ENCODE data around the gene SLC12A2.

SLC12A2 gene

DNA sequence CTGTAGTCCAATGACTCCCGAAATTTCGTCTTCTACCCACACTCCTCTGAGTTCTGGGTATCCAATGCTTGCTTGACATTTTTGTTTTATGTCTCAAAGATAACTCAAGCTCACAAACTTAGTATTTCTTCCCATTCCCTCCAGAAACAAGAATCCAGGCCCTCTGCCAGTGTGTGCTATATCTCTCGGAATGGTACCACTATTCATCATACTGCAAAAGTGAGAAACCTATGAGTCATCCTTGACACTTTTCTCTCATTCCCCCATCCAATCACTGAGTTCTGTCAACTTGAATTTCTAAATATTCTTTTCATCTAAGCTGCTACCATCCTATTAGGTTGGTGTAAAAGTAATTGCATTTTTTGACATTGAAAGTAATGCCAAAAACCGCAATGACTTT, 9.8 kb downstream of the SLC12A2 start:
- H3K79me2 ChIP-seq (ENCODE audit: low read length): peaks cover 64% of the 10 kb centered on the region
- H2AFZ ChIP-seq (ENCODE audit: low read depth, low read length): no peak overlapping the region

DNA sequence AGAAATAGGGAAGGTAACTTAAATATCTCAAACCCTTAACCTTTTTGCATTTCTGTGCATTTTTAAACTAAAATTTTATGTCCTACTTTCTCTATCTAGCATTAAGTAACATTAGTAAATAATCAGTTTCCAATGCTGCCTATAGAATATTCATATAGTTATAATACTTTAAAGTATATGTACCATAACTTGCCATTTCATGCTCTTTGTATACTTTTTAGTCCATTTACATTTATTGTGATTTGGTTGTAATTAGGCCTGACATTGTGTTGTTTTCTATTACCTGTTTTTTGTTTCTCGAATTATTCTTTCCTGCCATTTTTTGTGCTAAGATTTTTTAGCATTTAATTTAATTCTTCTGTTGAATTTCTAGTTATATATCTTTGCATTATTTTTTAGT, 13.7 kb downstream of the SLC12A2 start:
- Histone ChIP-seq H3K4me3 (ENCODE audit: low read length) (no peak overlapping the region), H3K27ac (ENCODE audit: low read length) (no peak overlapping the region), H3K36me3 (replicated peaks; ENCODE audit: low read depth, low read length) (peaks cover 25% of the 10 kb centered on the region), H3K9ac (ENCODE audit: low read length) (no peak overlapping the region), H3K4me1 (ENCODE audit: low read length) (no peaks in the 10 kb centered on the region), H4K20me1 (ENCODE audit: insufficient read depth, low read length) (no peaks in the 10 kb centered on the region), H3K27me3 (ENCODE audit: low read depth, low read length) (no peaks in the 10 kb centered on the region), H3K79me2 (ENCODE audit: low read length) (peaks cover 60% of the 10 kb centered on the region), H3K4me2 (ENCODE audit: low read length) (no peak overlapping the region), H2AFZ (ENCODE audit: low read depth, low read length) (no peak overlapping the region), H3K9me3 (ENCODE audit: insufficient read depth, low read length) (peaks cover 6% of the 10 kb centered on the region)
- TF ChIP-seq, protein P1, sequence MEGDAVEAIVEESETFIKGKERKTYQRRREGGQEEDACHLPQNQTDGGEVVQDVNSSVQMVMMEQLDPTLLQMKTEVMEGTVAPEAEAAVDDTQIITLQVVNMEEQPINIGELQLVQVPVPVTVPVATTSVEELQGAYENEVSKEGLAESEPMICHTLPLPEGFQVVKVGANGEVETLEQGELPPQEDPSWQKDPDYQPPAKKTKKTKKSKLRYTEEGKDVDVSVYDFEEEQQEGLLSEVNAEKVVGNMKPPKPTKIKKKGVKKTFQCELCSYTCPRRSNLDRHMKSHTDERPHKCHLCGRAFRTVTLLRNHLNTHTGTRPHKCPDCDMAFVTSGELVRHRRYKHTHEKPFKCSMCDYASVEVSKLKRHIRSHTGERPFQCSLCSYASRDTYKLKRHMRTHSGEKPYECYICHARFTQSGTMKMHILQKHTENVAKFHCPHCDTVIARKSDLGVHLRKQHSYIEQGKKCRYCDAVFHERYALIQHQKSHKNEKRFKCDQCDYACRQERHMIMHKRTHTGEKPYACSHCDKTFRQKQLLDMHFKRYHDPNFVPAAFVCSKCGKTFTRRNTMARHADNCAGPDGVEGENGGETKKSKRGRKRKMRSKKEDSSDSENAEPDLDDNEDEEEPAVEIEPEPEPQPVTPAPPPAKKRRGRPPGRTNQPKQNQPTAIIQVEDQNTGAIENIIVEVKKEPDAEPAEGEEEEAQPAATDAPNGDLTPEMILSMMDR (IDR thresholded peaks at IDR 0.05; ENCODE audit: low read depth, low read length): no peak
- no peak for TF ChIP-seq EZH2phosphoT487 (IDR thresholded peaks at IDR 0.05; ENCODE audit: low read depth)

More for the DNA sequence above, 9.8 kb downstream of the SLC12A2 start:
- TF ChIP-seq, protein P1 (IDR thresholded peaks at IDR 0.05; ENCODE audit: low read depth, low read length): no peak
- TF ChIP-seq EZH2phosphoT487 (IDR thresholded peaks at IDR 0.05; ENCODE audit: low read depth): no peak
- peaks cover 6% of the 10 kb centered on the region for H3K9me3 ChIP-seq (ENCODE audit: insufficient read depth, low read length)
- no peak overlapping the region for H3K4me3 ChIP-seq (ENCODE audit: low read length)
- no peaks in the 10 kb centered on the region for H4K20me1 ChIP-seq (ENCODE audit: insufficient read depth, low read length)
- H3K27ac ChIP-seq (ENCODE audit: low read length): no peak overlapping the region
- H3K9ac ChIP-seq (ENCODE audit: low read length): no peak overlapping the region
- no peak overlapping the region for H3K4me2 ChIP-seq (ENCODE audit: low read length)
- no peaks in the 10 kb centered on the region for H3K27me3 ChIP-seq (ENCODE audit: low read depth, low read length)
- H3K36me3 ChIP-seq (replicated peaks; ENCODE audit: low read depth, low read length): peaks cover 17% of the 10 kb centered on the region
- H3K4me1 ChIP-seq (ENCODE audit: low read length): no peaks in the 10 kb centered on the region

DNA sequence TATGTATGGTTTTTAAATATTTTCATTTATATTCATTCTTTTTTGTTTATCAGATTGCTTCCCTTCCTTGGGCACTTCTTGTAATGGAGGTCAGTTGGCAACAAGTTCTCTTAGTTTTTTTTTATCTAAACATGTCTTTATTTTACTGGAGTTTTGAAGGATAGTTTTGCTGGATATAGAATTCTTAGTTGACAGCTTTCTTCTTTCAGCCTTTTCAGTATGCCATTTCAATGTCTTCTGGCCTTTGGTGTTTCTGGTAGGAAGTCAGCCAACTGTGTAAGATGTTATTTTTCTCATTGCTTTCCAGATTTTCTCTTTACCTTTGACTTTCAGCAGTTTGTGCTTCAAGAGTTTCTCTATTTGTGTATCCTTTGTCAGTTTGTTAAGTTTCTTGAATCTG, 14.2 kb downstream of the SLC12A2 start:
- no peak overlapping the region for H3K4me3 ChIP-seq (ENCODE audit: low read length)
- H3K27ac ChIP-seq (ENCODE audit: low read length): no peak overlapping the region
- no peaks in the 10 kb centered on the region for H3K27me3 ChIP-seq (ENCODE audit: low read depth, low read length)
- no peak overlapping the region for H3K9ac ChIP-seq (ENCODE audit: low read length)
- H3K4me1 ChIP-seq (ENCODE audit: low read length): no peaks in the 10 kb centered on the region
- H3K36me3 ChIP-seq (replicated peaks; ENCODE audit: low read depth, low read length): peaks cover 25% of the 10 kb centered on the region
- no peaks in the 10 kb centered on the region for H4K20me1 ChIP-seq (ENCODE audit: insufficient read depth, low read length)
- H3K79me2 ChIP-seq (ENCODE audit: low read length): peaks cover 54% of the 10 kb centered on the region
- no peak overlapping the region for H2AFZ ChIP-seq (ENCODE audit: low read depth, low read length)
- TF ChIP-seq, protein P1 (IDR thresholded peaks at IDR 0.05; ENCODE audit: low read depth, low read length): no peak
- TF ChIP-seq EZH2phosphoT487 (IDR thresholded peaks at IDR 0.05; ENCODE audit: low read depth): no peak
- H3K4me2 ChIP-seq (ENCODE audit: low read length): no peak overlapping the region
- H3K9me3 ChIP-seq (ENCODE audit: insufficient read depth, low read length): peaks cover 6% of the 10 kb centered on the region

DNA sequence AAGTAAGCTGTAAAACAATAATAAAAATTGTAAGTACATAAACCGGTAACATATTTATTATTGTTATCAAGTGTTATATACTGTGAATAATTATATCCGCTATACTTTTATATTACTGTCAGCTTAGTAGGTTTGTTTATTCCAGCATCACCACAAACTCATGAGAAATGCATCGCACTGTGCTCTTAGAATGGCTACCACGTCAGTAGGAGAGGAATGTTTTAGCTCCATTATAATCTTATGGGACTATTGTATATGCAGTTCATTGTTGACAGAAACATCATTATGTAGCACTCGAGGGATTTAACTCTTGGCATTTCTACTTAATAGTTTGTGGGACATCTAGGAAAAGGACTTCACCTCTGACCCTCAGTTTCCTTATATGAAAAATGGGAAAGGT, 16.4 kb downstream of the SLC12A2 start:
- Histone ChIP-seq H3K36me3 (replicated peaks; ENCODE audit: low read depth, low read length) (peaks cover 25% of the 10 kb centered on the region), H3K27me3 (ENCODE audit: low read depth, low read length) (no peaks in the 10 kb centered on the region), H2AFZ (ENCODE audit: low read depth, low read length) (no peak overlapping the region), H3K4me3 (ENCODE audit: low read length) (no peak overlapping the region), H3K27ac (ENCODE audit: low read length) (no peak overlapping the region), H3K9ac (ENCODE audit: low read length) (no peak overlapping the region), H3K79me2 (ENCODE audit: low read length) (peaks cover 38% of the 10 kb centered on the region), H3K4me1 (ENCODE audit: low read length) (peaks cover 2% of the 10 kb centered on the region), H3K9me3 (ENCODE audit: insufficient read depth, low read length) (peaks cover 6% of the 10 kb centered on the region), H4K20me1 (ENCODE audit: insufficient read depth, low read length) (no peaks in the 10 kb centered on the region), H3K4me2 (ENCODE audit: low read length) (no peak overlapping the region)
- TF ChIP-seq EZH2phosphoT487 (IDR thresholded peaks at IDR 0.05; ENCODE audit: low read depth): no peak
- TF ChIP-seq, protein P1 (IDR thresholded peaks at IDR 0.05; ENCODE audit: low read depth, low read length): no peak
